Thyroid gland (tissue), 4 donors: ENCODE measurements around the gene TYW1B. TPM values are rescaled to one million over a fixed set of nuclear protein-coding genes. Genes with fewer than 3 reads are reported as not detected.
A peak's percentile ranks its signal among the peaks of the same experiment; 100 is the strongest.
"Not testable (repeated sequence)": the region's sequence is repeated elsewhere in the genome, so short reads cannot be mapped to it uniquely, and the experiment has no call there.

Source experiments
- DNase-seq, 2 donors: peaks; one replicate each; pipeline ENCODE4 v3.0.0-alpha.2; 2019
- H3K27ac ChIP-seq, 3 donors: fragments of 200-600 bp; sonication (generic); 1 replicate in 2 of 3; 2 replicates in 1 of 3; pipeline ENCODE4 v1.5.1; 2016 to 2019; ENCODE audit warnings: mild to moderate bottlenecking in 1 of 3, moderate library complexity in 1 of 3
- H3K27me3 ChIP-seq: fragments of 200-600 bp; sonication (generic); one replicate; pipeline ENCODE4 v1.5.1; 2019
- H3K36me3 ChIP-seq, 2 donors: fragments of 200-600 bp; sonication (generic); one replicate each; pipeline ENCODE4 v1.5.1; 2016 to 2019
- H3K4me1 ChIP-seq, 2 donors: fragments of 200-600 bp; sonication (generic); one replicate each; pipeline ENCODE4 v1.5.1; 2017 to 2019
- H3K4me3 ChIP-seq, 3 donors: fragments of 200-600 bp; sonication (generic); replicated peaks in 1 of 3; 1 replicate in 2 of 3; 2 replicates in 1 of 3; pipeline ENCODE4 v1.5.1; 2016; ENCODE audit warnings: mild to moderate bottlenecking in 1 of 3
- H3K9me3 ChIP-seq: fragments of 200-600 bp; sonication (generic); one replicate; pipeline ENCODE4 v1.5.1; 2017
- CTCF ChIP-seq, 6 experiments: fragments of 200-600 bp in 3 of 6; fragments of 450-650 bp in 3 of 6; sonication (generic) in 3 of 6; IDR thresholded peaks; one replicate each; pipeline ENCODE4 v1.5.1; 2016 to 2019; ENCODE audit warnings: antibody characterized with exemption in 6 of 6, mild to moderate bottlenecking in 2 of 6, inconsistent platforms in 1 of 6, moderate library complexity in 1 of 6
- POLR2A ChIP-seq, 2 donors: fragments of 450-650 bp; IDR thresholded peaks; one replicate each; pipeline ENCODE4 v1.6.1; 2017; ENCODE audit warnings: antibody characterized with exemption in 2 of 2, mild to moderate bottlenecking in 2 of 2, moderate library complexity in 1 of 2
- WGBS, 2 donors: methylation state at CpG; one replicate each; pipeline ENCODE4 v1.1.5; 2017; 5-methylcytosine and 5-hydroxymethylcytosine counted together
- intact Hi-C: fragments of 100-400 bp; cut with DNase I; formaldehyde crosslinking; loops from one replicate; pipeline ENCODE4 v1.15.1; 2023
- total RNA-seq, 4 donors: library from RNA; depleted of rRNA; stranded (reverse); fragments of >200 nt; gene quantifications; one replicate each; pipeline ENCODE4 v1.2.3, GENCODE V29; 2016

TYW1B gene
- total RNA-seq = 1 to 10 TPM; 3.7 to 7.4 (median 4.9) TPM

- TF ChIP-seq POLR2A (IDR thresholded peaks at IDR 0.05) (peak in 1 of 2 donors; percentile 95), CTCF (IDR thresholded peaks at IDR 0.05) (peak in 1 of 6 experiments; percentile 27)
- peak; percentile 97 to 98 for DNase-seq
- Histone ChIP-seq H3K4me3 (peak within 1 kb of the TSS; percentile 53 to 91 (median 61)), H3K36me3 (peaks cover 16 to 17% of the 10 kb centered on the region in 2 donors), H3K27ac (peak within 1 kb of the TSS; percentile 57 to 76 (median 73)), H3K4me1 (peaks cover 16 to 17% of the 10 kb centered on the region in 2 donors)
- H3K27me3 ChIP-seq, H3K9me3 ChIP-seq: not testable (repeated sequence)
- intact Hi-C loops = loop anchor here (10.0 kb wide), 1 partner anchor 97 kb away; the partner anchor contains the start of gene POM121
- WGBS, 2 donors = 0 to 1% methylated on average over 24 to 39 of the region's 49 CpGs
Measured at GRCh38 chr7:72827839-72828591, at the start of gene TYW1B. TYW1B (minus strand) TSS chr7:72828200; CDS start chr7:72828075, 125 bp downstream.

DNA sequence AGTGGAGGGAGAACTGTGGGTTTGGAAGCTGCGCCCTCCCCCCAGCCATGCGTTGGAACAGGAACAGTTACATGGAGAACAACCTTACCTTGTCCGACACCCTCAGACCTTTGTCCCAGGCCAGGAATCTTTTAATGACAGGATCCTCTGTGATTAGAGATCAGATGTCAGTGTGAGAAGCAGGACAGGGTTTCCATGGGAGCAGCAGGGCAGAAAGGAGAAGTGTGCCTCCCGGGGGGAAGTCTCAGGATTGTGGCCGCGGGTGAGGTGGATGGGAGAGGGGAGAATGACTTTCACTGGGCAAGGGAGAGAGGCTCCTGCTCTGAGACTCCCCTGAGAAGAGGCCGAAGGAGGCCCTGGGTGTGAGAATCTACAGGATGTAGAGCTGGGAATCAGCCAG lies 39.6 kb upstream of the TYW1B start:
- intact Hi-C loops, H3K27ac ChIP-seq, H3K4me3 ChIP-seq, H3K9me3 ChIP-seq, DNase-seq, H3K36me3 ChIP-seq, H3K27me3 ChIP-seq, H3K4me1 ChIP-seq: not testable (repeated sequence)
- 52 to 59% methylated on average over 6 of the region's 7 CpGs for WGBS, 2 donors

- intact Hi-C loops = not testable (repeated sequence)
Measured at GRCh38 chr7:72858846-72859400, 30.9 kb upstream of the TYW1B start.

DNA sequence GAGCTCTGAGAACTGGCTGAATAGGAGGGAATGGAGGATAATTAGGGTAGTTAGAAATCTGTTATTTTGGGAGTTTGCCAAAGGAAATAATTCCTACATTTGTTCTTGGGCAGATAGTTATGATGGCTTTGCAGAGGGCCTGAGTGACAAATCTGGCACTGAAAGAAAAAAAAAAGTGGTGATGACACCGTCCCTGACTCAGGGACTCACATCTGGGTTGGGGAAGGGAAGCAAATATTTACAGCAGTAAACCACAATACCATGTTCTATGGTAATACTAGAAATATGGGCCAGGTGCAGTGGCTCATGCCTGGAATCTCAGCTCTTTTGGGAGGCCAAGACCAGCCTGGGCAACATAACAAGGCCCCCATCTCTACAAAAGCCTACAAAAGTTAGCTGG lies 29.9 kb upstream of the TYW1B start:
- DNase-seq, H3K27ac ChIP-seq, intact Hi-C loops, H3K36me3 ChIP-seq, H3K4me1 ChIP-seq, H3K27me3 ChIP-seq, H3K4me3 ChIP-seq, H3K9me3 ChIP-seq: not testable (repeated sequence)
- 48 to 55% methylated on average over 1 of the region's 1 CpG for WGBS, 2 donors

More at GRCh38 chr7:72858846-72859400, 30.9 kb upstream of the TYW1B start:
- 67 to 82% methylated on average over 9 of the region's 9 CpGs for WGBS, 2 donors
- not testable (repeated sequence) for DNase-seq, H3K4me3 ChIP-seq, H3K27me3 ChIP-seq, H3K9me3 ChIP-seq, H3K4me1 ChIP-seq, H3K27ac ChIP-seq, H3K36me3 ChIP-seq

DNA sequence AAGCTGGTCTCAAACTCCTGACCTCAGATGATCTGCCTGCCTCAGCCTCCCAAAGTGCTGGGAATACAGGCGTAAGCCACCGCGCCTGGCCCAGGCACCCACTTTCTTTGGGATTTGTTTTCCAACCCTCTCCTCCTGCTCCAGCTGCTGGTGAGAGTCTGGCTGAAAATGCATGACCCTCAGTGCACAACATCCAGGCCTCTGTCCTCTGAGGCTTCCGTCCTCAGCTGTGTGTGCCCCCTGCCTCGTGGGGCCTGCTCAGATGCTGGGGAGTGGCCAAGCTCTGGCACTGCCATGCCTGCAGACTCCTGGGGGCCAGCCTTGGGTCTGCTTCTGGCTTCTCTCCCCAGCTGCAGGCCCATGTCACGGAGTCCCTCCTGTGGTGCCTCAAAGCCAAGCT lies 27.3 kb upstream of the TYW1B start:
- H3K36me3 ChIP-seq, intact Hi-C loops, H3K27me3 ChIP-seq, H3K4me3 ChIP-seq, DNase-seq, H3K9me3 ChIP-seq, H3K27ac ChIP-seq, H3K4me1 ChIP-seq: not testable (repeated sequence)
- WGBS, 2 donors = 89 to 98% methylated on average over 4 to 6 of the region's 6 CpGs

- H3K27me3 ChIP-seq, H3K27ac ChIP-seq, intact Hi-C loops, H3K9me3 ChIP-seq, DNase-seq, H3K4me1 ChIP-seq, H3K36me3 ChIP-seq, H3K4me3 ChIP-seq: not testable (repeated sequence)
- 80 to 100% methylated on average over 1 of the region's 2 CpGs for WGBS, 2 donors
Measured at GRCh38 chr7:72852937-72853336, 24.9 kb upstream of the TYW1B start.

- H3K9me3 ChIP-seq, H3K4me3 ChIP-seq, H3K27ac ChIP-seq, H3K36me3 ChIP-seq, H3K4me1 ChIP-seq, intact Hi-C loops, H3K27me3 ChIP-seq, DNase-seq: not testable (repeated sequence)
- 80 to 84% methylated on average over 3 of the region's 3 CpGs for WGBS, 2 donors
Measured at GRCh38 chr7:72850746-72851145, 22.7 kb upstream of the TYW1B start.

DNA sequence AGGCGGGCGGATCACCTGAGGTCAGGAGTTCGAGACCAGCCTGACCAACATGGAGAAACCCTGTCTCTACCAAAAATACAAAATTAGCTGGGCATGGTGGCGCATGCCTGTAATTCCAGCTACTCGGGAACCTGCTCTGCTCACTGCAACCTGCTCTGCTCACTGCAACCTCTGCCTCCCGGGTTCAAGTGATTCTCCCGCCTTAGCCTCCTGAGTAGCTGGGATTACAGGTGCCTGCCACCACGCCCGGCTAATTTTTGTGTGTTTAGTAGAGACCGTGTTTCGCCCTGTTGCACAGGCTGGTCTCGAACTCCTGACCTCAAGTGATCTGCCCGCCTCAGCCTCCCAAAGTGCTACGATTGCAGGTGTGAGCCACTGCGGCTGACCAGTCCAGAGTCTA lies 16.1 kb upstream of the TYW1B start:
- H3K27ac ChIP-seq, H3K36me3 ChIP-seq, H3K27me3 ChIP-seq, H3K4me3 ChIP-seq, DNase-seq, H3K9me3 ChIP-seq, intact Hi-C loops, H3K4me1 ChIP-seq: not testable (repeated sequence)
- 93 to 96% methylated on average over 15 of the region's 15 CpGs for WGBS, 2 donors

DNA sequence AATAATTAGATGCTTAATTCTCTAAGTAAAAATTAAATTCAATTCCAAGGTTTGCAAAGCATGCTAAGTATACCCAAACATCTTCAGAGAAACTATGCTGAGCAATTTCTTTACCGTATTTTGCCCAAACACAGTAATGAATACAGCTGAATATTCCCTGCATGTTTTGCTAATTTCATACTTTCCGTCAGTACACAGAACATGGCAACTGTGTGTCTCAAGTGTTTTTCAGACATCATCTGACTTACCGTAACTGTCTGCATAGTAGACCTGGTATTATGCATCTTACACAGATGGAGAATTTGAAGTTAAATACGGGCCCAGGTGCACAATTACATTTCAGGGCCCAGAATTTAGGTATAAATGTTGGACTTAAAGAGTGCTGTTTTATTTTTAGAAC lies 15.2 kb upstream of the TYW1B start:
- H3K36me3 ChIP-seq = not testable (repeated sequence)
- WGBS, 2 donors = 90 to 93% methylated on average over 1 to 3 of the region's 4 CpGs

GRCh38 chr7:72840966-72841511 lies 13.0 kb upstream of the TYW1B start:
- H3K4me1 ChIP-seq, H3K9me3 ChIP-seq, intact Hi-C loops, H3K27me3 ChIP-seq, H3K27ac ChIP-seq, H3K4me3 ChIP-seq, DNase-seq: not testable (repeated sequence)
- H3K36me3 ChIP-seq = peaks cover 0 to 11% of the 10 kb centered on the region in 2 donors
- WGBS, 2 donors = 93 to 94% methylated on average over 6 of the region's 6 CpGs

More for the DNA sequence above, 15.2 kb upstream of the TYW1B start:
- H3K4me3 ChIP-seq, H3K27ac ChIP-seq, H3K4me1 ChIP-seq, H3K27me3 ChIP-seq, DNase-seq, intact Hi-C loops, H3K9me3 ChIP-seq: not testable (repeated sequence)

GRCh38 chr7:72838315-72838714 lies 10.3 kb upstream of the TYW1B start:
- intact Hi-C loops, H3K4me3 ChIP-seq, H3K27ac ChIP-seq, H3K4me1 ChIP-seq, H3K9me3 ChIP-seq, H3K27me3 ChIP-seq, DNase-seq: not testable (repeated sequence)
- WGBS, 2 donors = 97 to 98% methylated on average over 6 of the region's 6 CpGs
- peaks cover 9 to 27% of the 10 kb centered on the region in 2 donors for H3K36me3 ChIP-seq

- H3K36me3 ChIP-seq = peaks cover 19 to 37% of the 10 kb centered on the region in 2 donors
- H3K27ac ChIP-seq, intact Hi-C loops, DNase-seq, H3K9me3 ChIP-seq, H3K27me3 ChIP-seq, H3K4me1 ChIP-seq, H3K4me3 ChIP-seq: not testable (repeated sequence)
- WGBS, 2 donors = 91 to 92% methylated on average over 3 of the region's 3 CpGs
Measured at GRCh38 chr7:72837291-72837690, 9.3 kb upstream of the TYW1B start.
